ENCODE data around the gene ZDHHC5. TPM values are rescaled to one million over a fixed set of nuclear protein-coding genes. Genes with fewer than 3 reads are reported as not detected.
"Not testable (repeated sequence)": the region's sequence is repeated elsewhere in the genome, so short reads cannot be mapped to it uniquely, and the experiment has no call there.

Gene ZDHHC5
- total RNA-seq, 2 donors from 2014 or later: 51.9 to 55.6 TPM

- no peaks in the 10 kb centered on the region for H3K9me3 ChIP-seq (ENCODE audit: control insufficient read depth, low read length, poor library complexity, severe bottlenecking)
- Mint-ChIP-seq H3K27me3 (peaks cover 61% of the 10 kb centered on the region), H3K27ac (peak overlapping the region; percentile 88), H3K4me1 (peaks cover 28% of the 10 kb centered on the region), H3K36me3 (ENCODE audit: low read depth) (peaks cover 4% of the 10 kb centered on the region), H3K4me3 (peak overlapping the region; percentile 88)
- ATAC-seq (no peak), DNase-seq (no peak)
Observed at GRCh38 chr11:57647960-57648800, 19.7 kb upstream of the ZDHHC5 start.

DNA sequence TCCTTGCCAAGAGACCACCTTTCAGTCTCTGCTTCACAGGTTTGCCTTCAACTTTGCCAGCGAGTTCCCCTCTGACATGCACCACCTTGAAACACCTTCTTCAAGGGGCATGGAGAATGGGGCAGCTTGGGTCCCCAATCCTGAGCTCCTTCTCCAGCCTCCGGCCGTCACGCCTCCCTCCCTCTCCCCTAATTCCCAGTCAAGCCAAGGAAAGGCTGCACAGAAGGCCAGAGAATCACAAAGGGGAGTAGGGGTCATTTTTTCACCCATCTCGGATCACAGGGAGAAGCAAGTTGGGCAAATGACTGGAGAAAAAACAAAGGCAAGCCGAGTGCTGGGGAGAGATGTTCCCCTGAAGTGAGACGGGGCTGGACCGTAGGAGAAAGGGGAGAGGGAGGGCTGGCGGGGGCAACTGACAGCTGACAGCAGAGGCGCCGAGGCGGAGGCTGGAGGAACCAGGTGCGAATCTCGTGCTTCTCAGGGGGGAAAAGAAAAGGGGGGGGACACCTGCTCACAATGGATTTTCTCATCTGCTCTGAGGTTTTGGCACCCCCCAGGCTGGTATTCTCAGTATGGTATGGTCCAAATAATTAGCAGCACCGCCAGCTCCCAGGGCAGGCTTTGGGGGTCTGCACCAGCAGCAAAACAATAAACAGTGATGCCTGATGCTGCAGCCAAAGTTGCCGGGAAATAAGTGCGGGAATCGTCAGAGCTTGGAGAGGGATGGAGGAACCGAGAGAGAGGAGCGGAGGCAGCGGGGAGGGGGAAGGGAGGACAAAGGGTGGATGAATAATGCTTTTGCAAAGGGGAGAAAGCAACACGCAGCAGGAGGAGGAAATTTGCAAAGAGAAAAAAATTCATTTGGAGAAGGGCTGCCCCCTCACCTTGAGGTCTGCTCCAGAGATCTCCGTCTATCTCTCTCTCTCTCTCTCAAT, 18.8 kb upstream of the ZDHHC5 start:
- peaks cover 4% of the 10 kb centered on the region for H3K36me3 Mint-ChIP-seq (ENCODE audit: low read depth)
- peaks cover 28% of the 10 kb centered on the region for H3K4me1 Mint-ChIP-seq
- H3K4me3 Mint-ChIP-seq: peak overlapping the region; percentile 88
- H3K9me3 ChIP-seq (ENCODE audit: control insufficient read depth, low read length, poor library complexity, severe bottlenecking): no peaks in the 10 kb centered on the region
- H3K27ac Mint-ChIP-seq: peak overlapping the region; percentile 88
- ATAC-seq (peak; percentile 1), DNase-seq (no peak)
- peaks cover 52% of the 10 kb centered on the region for H3K27me3 Mint-ChIP-seq

DNA sequence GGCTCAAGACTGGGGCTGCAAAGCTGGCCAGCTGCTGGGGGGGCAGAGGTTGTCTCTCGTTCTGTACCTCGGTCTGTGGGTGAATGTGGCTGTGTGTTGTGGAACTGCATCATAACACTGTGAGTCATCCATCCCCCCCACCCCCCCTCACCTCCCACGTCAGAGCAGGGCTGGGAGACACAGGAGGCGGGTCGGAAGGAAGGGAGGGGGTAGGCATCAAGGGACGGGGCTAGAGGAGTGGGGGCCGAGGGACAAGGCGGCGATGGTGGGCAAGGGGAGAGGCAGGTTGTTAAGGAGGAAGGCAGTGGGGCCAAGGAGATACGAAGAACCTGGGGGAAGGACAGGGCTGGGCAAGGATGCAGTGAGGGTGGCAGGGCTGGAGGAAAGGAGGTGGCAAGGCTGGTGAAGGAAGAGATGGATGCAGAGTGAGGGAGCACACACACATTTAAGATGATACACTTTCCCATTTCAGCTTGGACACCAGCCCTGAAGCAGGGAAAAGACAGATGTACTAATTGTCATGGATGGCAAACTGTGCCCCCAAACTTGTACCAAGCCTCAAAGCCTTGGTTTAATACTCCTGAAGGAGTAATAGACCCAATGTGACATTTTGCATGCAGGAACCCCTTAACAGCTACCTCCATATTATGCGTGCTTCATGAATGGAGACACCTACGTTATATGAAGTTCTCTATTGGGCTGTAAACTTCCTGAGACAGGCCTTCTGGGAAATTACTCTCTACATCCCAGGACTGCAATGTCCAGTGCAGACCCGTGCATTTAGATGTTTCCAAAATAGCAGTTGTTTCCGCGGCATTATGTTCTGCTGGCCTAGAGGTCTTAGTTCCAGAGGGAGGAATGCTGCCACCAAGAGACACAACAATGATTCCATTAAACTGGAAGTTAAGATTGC, 17.8 kb upstream of the ZDHHC5 start, which contains the start of gene YPEL4:
Gene YPEL4, minus strand, starts transcription at position 87 of the 913 bp plus-strand sequence. CDS start 2,805 bp downstream, outside the sequence.
- Mint-ChIP-seq H3K4me1 (peaks cover 30% of the 10 kb centered on the region), H3K27me3 (peaks cover 43% of the 10 kb centered on the region), H3K36me3 (ENCODE audit: low read depth) (peaks cover 4% of the 10 kb centered on the region), H3K27ac (peak within 1 kb of the TSS; percentile 88), H3K4me3 (peak within 1 kb of the TSS; percentile 88)
- ATAC-seq (peak; percentile 84), DNase-seq (peak; percentile 42 to 65 (median 44))
- H3K9me3 ChIP-seq (ENCODE audit: control insufficient read depth, low read length, poor library complexity, severe bottlenecking): no peaks in the 10 kb centered on the region

DNA sequence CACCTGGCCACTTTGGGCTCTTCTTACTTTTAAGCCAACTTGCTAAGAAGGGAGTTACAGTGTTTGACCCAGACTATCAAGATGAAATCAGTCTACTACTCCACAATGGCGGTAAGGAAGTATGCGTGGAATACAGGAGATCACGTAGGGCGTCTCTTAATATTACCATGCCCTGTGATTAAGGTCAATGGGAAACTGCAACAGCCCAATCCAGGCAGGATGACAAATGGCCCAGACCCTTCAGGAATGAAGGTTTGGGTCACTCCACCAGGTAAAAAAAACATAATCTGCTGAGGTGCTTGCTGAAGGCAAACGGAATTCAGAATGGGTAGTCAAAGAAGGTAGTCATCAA, 17.2 kb upstream of the ZDHHC5 start:
- Mint-ChIP-seq H3K27ac (peak overlapping the region; percentile 88), H3K4me1 (peaks cover 30% of the 10 kb centered on the region), H3K27me3 (peaks cover 36% of the 10 kb centered on the region), H3K4me3 (no peak overlapping the region), H3K36me3 (ENCODE audit: low read depth) (peaks cover 4% of the 10 kb centered on the region)
- DNase-seq (no peak), ATAC-seq (no peak)
- no peaks in the 10 kb centered on the region for H3K9me3 ChIP-seq (ENCODE audit: control insufficient read depth, low read length, poor library complexity, severe bottlenecking)

GRCh38 chr11:57651408-57651807, 16.5 kb upstream of the ZDHHC5 start:
- ATAC-seq (no peak), DNase-seq (no peak)
- Mint-ChIP-seq H3K27me3 (peaks cover 30% of the 10 kb centered on the region), H3K36me3 (ENCODE audit: low read depth) (peaks cover 4% of the 10 kb centered on the region), H3K4me1 (peaks cover 30% of the 10 kb centered on the region), H3K4me3 (no peak overlapping the region), H3K27ac (peak overlapping the region; percentile 88)
- no peaks in the 10 kb centered on the region for H3K9me3 ChIP-seq (ENCODE audit: control insufficient read depth, low read length, poor library complexity, severe bottlenecking)

DNA sequence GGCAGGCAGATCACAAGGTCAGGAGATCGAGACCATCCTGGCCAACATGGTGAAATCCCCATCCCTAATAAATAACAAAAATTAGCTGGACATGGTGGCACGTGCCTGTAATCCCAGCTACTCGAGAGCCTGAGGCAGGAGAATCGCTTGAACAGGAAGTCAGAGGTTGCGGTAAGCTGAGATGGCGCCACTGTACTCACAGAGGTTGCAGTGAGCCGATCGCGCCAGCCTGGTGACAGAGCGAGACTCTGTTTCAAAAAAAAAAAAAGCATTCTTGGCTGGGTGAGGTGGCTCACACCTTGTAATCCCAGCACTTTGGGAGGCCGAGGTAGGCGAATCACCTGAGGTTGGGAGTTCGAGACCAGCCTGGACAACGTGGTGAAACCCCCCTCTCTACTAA, 15.7 kb upstream of the ZDHHC5 start:
- H3K36me3 Mint-ChIP-seq (ENCODE audit: low read depth); DNase-seq: not testable (repeated sequence)
- peaks cover 27% of the 10 kb centered on the region for H3K4me1 Mint-ChIP-seq

GRCh38 chr11:57652662-57653061, 15.3 kb upstream of the ZDHHC5 start:
- H3K36me3 Mint-ChIP-seq (ENCODE audit: low read depth): peaks cover 2% of the 10 kb centered on the region
- peak overlapping the region; percentile 45 for H3K4me3 Mint-ChIP-seq
- DNase-seq (no peak), ATAC-seq (no peak)
- peaks cover 17% of the 10 kb centered on the region for H3K27me3 Mint-ChIP-seq
- H3K27ac Mint-ChIP-seq: peak overlapping the region; percentile 86
- H3K9me3 ChIP-seq (ENCODE audit: control insufficient read depth, low read length, poor library complexity, severe bottlenecking): no peaks in the 10 kb centered on the region
- H3K4me1 Mint-ChIP-seq: peaks cover 28% of the 10 kb centered on the region

More for the DNA sequence above, 15.7 kb upstream of the ZDHHC5 start:
- H3K9me3 ChIP-seq (ENCODE audit: control insufficient read depth, low read length, poor library complexity, severe bottlenecking): not testable (repeated sequence)
- Mint-ChIP-seq H3K4me3 (peak overlapping the region; percentile 45), H3K27me3 (peaks cover 21% of the 10 kb centered on the region), H3K27ac (peak overlapping the region; percentile 86)
- ATAC-seq: peak; percentile 25

DNA sequence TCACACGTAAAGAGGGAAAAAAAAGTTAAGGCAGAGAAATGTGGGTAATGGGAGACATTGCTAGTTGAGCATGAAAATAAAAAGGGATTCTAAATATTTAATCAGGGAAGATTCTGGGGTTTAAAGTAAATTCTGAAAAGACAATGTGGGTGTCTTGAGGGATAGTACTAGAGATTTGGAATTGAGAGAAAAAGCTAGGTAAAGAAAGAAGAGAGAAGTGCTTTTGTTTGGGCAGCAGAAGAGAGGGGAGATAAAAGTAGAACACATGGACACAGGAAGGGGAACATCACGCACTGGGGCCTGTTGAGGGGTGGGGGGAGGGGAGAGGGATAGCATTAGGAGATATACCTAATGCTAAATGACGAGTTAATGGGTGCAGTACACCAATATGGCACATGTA, 14.8 kb upstream of the ZDHHC5 start:
- no peaks in the 10 kb centered on the region for H3K9me3 ChIP-seq (ENCODE audit: control insufficient read depth, low read length, poor library complexity, severe bottlenecking)
- ATAC-seq: no peak
- H3K4me1 Mint-ChIP-seq: peaks cover 26% of the 10 kb centered on the region
- H3K27me3 Mint-ChIP-seq: peaks cover 12% of the 10 kb centered on the region
- peaks cover 3% of the 10 kb centered on the region for H3K36me3 Mint-ChIP-seq (ENCODE audit: low read depth)
- no peak for DNase-seq
- H3K4me3 Mint-ChIP-seq: no peak overlapping the region
- H3K27ac Mint-ChIP-seq: peak overlapping the region; percentile 86

DNA sequence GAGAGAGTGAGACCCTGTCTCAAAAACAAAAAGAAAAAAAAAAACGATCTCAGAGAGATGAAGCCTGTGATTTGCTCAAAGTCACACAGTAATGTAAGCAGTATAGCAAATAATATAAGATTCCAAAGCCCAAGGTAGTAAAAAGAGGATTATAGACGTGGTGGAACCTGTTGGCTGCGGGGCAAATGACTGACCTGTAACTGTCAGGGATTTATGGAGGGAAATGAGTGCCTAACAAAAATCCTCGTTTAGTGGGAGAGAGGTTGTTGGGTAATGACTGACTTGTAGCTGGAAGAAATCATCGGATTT, 11.1 kb upstream of the ZDHHC5 start:
- no peak for ATAC-seq

DNA sequence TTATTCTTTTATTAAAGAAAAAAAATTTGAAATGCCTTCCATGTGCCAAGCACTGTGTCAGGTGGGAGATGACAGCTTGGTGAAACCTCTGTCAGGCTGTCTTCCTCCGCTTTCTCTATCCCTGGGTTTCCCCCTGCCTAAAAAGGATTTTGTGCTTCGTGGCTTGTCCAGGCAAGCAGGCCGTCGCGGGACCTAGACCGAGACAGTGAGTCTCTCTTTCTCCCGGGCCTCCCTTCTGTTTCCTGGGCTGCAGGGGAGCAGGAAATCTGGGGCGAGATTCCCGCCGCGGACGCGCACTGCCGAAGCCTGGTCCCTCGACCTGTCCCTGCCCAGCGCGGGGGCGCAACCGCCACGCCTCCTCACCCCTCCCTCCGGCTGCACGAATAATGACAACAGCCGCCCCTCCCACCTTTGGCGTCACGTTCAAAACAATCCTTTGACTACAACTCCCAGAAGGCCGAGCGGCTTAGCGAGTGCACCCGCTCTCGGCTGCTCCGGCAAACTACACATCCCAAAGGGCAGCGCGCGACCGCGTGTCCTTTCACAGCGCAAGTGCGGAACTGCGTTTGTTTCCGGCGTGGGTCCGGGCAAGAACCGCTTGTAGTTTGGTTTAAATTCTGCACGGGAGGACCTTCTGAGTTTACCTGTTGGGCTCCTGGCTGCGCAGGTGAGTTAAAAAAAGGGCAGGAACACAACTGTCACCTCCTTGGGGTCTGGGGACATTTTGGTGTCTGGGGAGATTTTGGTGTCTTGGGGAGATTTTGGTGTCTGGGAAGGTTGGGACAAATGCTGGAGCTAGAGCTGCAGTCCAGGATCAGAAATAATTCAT, 10.5 kb upstream of the ZDHHC5 start, which contains the start of gene CLP1:
Gene CLP1, plus strand, starts transcription at position 569 of the 829 bp plus-strand sequence. CDS start 1,715 bp downstream, outside the sequence.
- Mint-ChIP-seq H3K27ac (peak within 1 kb of the TSS; percentile 95), H3K36me3 (ENCODE audit: low read depth) (peaks cover 2% of the 10 kb centered on the region), H3K4me1 (peaks cover 20% of the 10 kb centered on the region), H3K4me3 (peak within 1 kb of the TSS; percentile 98), H3K27me3 (no peaks in the 10 kb centered on the region)
- H3K9me3 ChIP-seq (ENCODE audit: control insufficient read depth, low read length, poor library complexity, severe bottlenecking): no peaks in the 10 kb centered on the region
- DNase-seq (peak; percentile 95 to 97 (median 97)), ATAC-seq (peak; percentile 98)

More for the DNA sequence above, 11.1 kb upstream of the ZDHHC5 start:
- Mint-ChIP-seq H3K27ac (peak overlapping the region; percentile 95), H3K4me3 (no peak overlapping the region), H3K36me3 (ENCODE audit: low read depth) (peaks cover 2% of the 10 kb centered on the region), H3K27me3 (no peaks in the 10 kb centered on the region), H3K4me1 (peaks cover 18% of the 10 kb centered on the region)
- DNase-seq: no peak
- no peaks in the 10 kb centered on the region for H3K9me3 ChIP-seq (ENCODE audit: control insufficient read depth, low read length, poor library complexity, severe bottlenecking)

DNA sequence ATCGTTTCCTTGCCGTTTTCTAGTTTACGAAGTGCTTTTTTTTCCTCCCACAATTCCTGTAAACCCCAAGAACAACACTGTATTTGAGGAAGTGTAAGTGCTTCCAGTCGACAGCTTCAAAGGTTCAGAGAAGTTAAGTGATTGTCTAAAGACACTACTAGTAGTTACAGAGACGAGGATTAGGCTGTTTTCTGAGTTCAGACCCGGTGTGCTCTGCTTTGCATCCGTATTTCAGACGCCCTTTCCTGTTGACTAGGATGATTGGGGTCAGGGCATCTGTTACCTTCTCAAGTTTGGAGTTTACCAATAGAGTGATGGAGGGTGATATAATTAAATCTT, 9.9 kb upstream of the ZDHHC5 start:
- Mint-ChIP-seq H3K4me1 (peaks cover 20% of the 10 kb centered on the region), H3K27me3 (no peaks in the 10 kb centered on the region), H3K36me3 (ENCODE audit: low read depth) (peaks cover 2% of the 10 kb centered on the region), H3K27ac (peak overlapping the region; percentile 95), H3K4me3 (peak overlapping the region; percentile 98)
- no peak for DNase-seq
- H3K9me3 ChIP-seq (ENCODE audit: control insufficient read depth, low read length, poor library complexity, severe bottlenecking): no peaks in the 10 kb centered on the region
- peak; percentile 17 for ATAC-seq

DNA sequence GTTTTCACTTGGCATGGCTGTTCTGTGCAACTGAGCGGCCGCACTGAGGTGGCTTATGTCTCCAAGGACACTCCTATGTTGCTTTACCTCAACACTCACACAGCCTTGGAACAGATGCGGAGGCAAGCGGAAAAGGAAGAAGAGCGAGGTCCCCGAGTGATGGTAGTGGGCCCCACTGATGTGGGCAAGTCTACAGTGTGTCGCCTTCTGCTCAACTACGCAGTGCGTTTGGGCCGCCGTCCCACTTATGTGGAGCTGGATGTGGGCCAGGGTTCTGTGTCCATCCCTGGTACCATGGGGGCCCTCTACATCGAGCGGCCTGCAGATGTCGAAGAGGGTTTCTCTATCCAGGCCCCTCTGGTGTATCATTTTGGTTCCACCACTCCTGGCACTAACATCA, 8.2 kb upstream of the ZDHHC5 start:
- peaks cover 2% of the 10 kb centered on the region for H3K36me3 Mint-ChIP-seq (ENCODE audit: low read depth)
- DNase-seq (no peak), ATAC-seq (no peak)
- H3K4me3 Mint-ChIP-seq: no peak overlapping the region
- no peaks in the 10 kb centered on the region for H3K27me3 Mint-ChIP-seq
- peaks cover 20% of the 10 kb centered on the region for H3K4me1 Mint-ChIP-seq
- no peaks in the 10 kb centered on the region for H3K9me3 ChIP-seq (ENCODE audit: control insufficient read depth, low read length, poor library complexity, severe bottlenecking)
- H3K27ac Mint-ChIP-seq: no peak overlapping the region

Data from T-helper 17 cell (primary cell).